GM21576 (cell line): ENCODE results near the gene EHMT1.

Experiments
- ATAC-seq: cut with Tn5 transposase; IDR thresholded peaks from one replicate; pipeline ENCODE4 v1.9.1; 2021; ENCODE audit warnings: mild to moderate bottlenecking, moderate library complexity; ENCODE audit not compliant: unreplicated experiment

EHMT1 gene

GRCh38 chr9:137618105-137619067, at the start of gene EHMT1:
Gene EHMT1 (plus strand): TSS chr9:137619005. CDS start chr9:137619029, 24 bp downstream.
- peak; percentile 42 for ATAC-seq

- ATAC-seq: no peak
These were observed 49.1 kb upstream of the EHMT1 start for GRCh38 chr9:137569609-137570203.

GRCh38 chr9:137570566-137570965, 48.2 kb upstream of the EHMT1 start:
- no peak for ATAC-seq

- ATAC-seq: no peak
These were observed 44.6 kb upstream of the EHMT1 start for GRCh38 chr9:137574192-137574591.

- ATAC-seq: no peak
These were observed 43.5 kb upstream of the EHMT1 start for GRCh38 chr9:137575364-137575715.

GRCh38 chr9:137575716-137576411, 42.9 kb upstream of the EHMT1 start:
- ATAC-seq: no peak

- ATAC-seq: peak; percentile 72
These were observed 40.1 kb upstream of the EHMT1 start, which contains the start of gene DPH7 for GRCh38 chr9:137578518-137579258. Gene DPH7 (minus strand): TSS chr9:137578925. CDS start chr9:137578777, 148 bp downstream.

GRCh38 chr9:137579259-137579604, 39.6 kb upstream of the EHMT1 start:
- no peak for ATAC-seq

- no peak for ATAC-seq
These were observed 38.4 kb upstream of the EHMT1 start for GRCh38 chr9:137580209-137580953.

- no peak for ATAC-seq
These were observed 37.9 kb upstream of the EHMT1 start for GRCh38 chr9:137580954-137581322.

GRCh38 chr9:137581361-137582285, 37.2 kb upstream of the EHMT1 start:
- no peak for ATAC-seq

GRCh38 chr9:137582286-137582860, 36.4 kb upstream of the EHMT1 start:
- no peak for ATAC-seq

- no peak for ATAC-seq
These were observed 35.5 kb upstream of the EHMT1 start for GRCh38 chr9:137583347-137583746.

- no peak for ATAC-seq
These were observed 34.8 kb upstream of the EHMT1 start for GRCh38 chr9:137583957-137584356.

GRCh38 chr9:137586854-137587253, 32.0 kb upstream of the EHMT1 start:
- ATAC-seq: no peak

- no peak for ATAC-seq
These were observed 30.5 kb upstream of the EHMT1 start for GRCh38 chr9:137588311-137588710.

- ATAC-seq: no peak
These were observed 29.9 kb upstream of the EHMT1 start for GRCh38 chr9:137588891-137589290.

GRCh38 chr9:137589441-137590122, 29.2 kb upstream of the EHMT1 start:
- ATAC-seq: peak; percentile 22
